ENCODE results near the gene ARMC9. TPM values are rescaled to one million over a fixed set of nuclear protein-coding genes. Genes with fewer than 3 reads are reported as not detected.

Gene ARMC9
- total RNA-seq, 1 donor from 2014 or later = 9.0 TPM

- intact Hi-C loops (cut with micrococcal nuclease) = no loop called here
- H3K9me3 Mint-ChIP-seq = no peaks in the 10 kb centered on the region
- no peaks in the 10 kb centered on the region for H3K4me1 Mint-ChIP-seq
- ATAC-seq (ENCODE audit: low read depth) (no peak), DNase-seq (no peak)
- POLR2A ChIA-PET = no interaction called here
- CTCF ChIA-PET = no interaction called here
- TF ChIP-seq CTCF (IDR thresholded peaks at IDR 0.05) = no peak
- H3K4me3 Mint-ChIP-seq = no peak overlapping the region
- no peaks in the 10 kb centered on the region for H3K27me3 Mint-ChIP-seq
- no peaks in the 10 kb centered on the region for H3K36me3 Mint-ChIP-seq (ENCODE audit: low read depth)
- H3K27ac Mint-ChIP-seq = no peak overlapping the region
These were observed 59.3 kb downstream of the ARMC9 start for GRCh38 chr2:231257763-231258162.

- no peak for ATAC-seq (ENCODE audit: low read depth)
- no peak for TF ChIP-seq CTCF (IDR thresholded peaks at IDR 0.05)
- ChIA-PET POLR2A (no interaction called here), CTCF (no interaction called here)
- no peaks in the 10 kb centered on the region for H3K9me3 Mint-ChIP-seq
- no peak for DNase-seq
- no peak overlapping the region for H3K27ac Mint-ChIP-seq
- H3K27me3 Mint-ChIP-seq = no peaks in the 10 kb centered on the region
- intact Hi-C loops (cut with micrococcal nuclease) = no loop called here
- H3K4me3 Mint-ChIP-seq = no peak overlapping the region
- no peaks in the 10 kb centered on the region for H3K36me3 Mint-ChIP-seq (ENCODE audit: low read depth)
- H3K4me1 Mint-ChIP-seq = no peaks in the 10 kb centered on the region
These were observed 60.3 kb downstream of the ARMC9 start for GRCh38 chr2:231258701-231259100.

- no peaks in the 10 kb centered on the region for H3K4me1 Mint-ChIP-seq
- H3K4me3 Mint-ChIP-seq = no peak overlapping the region
- no peaks in the 10 kb centered on the region for H3K27me3 Mint-ChIP-seq
- no peaks in the 10 kb centered on the region for H3K9me3 Mint-ChIP-seq
- ChIA-PET POLR2A (no interaction called here), CTCF (no interaction called here)
- DNase-seq (no peak), ATAC-seq (ENCODE audit: low read depth) (no peak)
- H3K27ac Mint-ChIP-seq = no peak overlapping the region
- no peak for TF ChIP-seq CTCF (IDR thresholded peaks at IDR 0.05)
- intact Hi-C loops (cut with micrococcal nuclease) = no loop called here
- H3K36me3 Mint-ChIP-seq (ENCODE audit: low read depth) = no peaks in the 10 kb centered on the region
These were observed 60.7 kb downstream of the ARMC9 start for GRCh38 chr2:231259104-231259503.

- no peak overlapping the region for H3K4me3 Mint-ChIP-seq
- ChIA-PET POLR2A (no interaction called here), CTCF (no interaction called here)
- H3K27ac Mint-ChIP-seq = no peak overlapping the region
- no peak for DNase-seq
- H3K36me3 Mint-ChIP-seq (ENCODE audit: low read depth) = no peaks in the 10 kb centered on the region
- H3K4me1 Mint-ChIP-seq = no peaks in the 10 kb centered on the region
- no peaks in the 10 kb centered on the region for H3K27me3 Mint-ChIP-seq
- no peaks in the 10 kb centered on the region for H3K9me3 Mint-ChIP-seq
- ATAC-seq (ENCODE audit: low read depth) = no peak
- intact Hi-C loops (cut with micrococcal nuclease) = no loop called here
- no peak for TF ChIP-seq CTCF (IDR thresholded peaks at IDR 0.05)
These were observed 62.2 kb downstream of the ARMC9 start for GRCh38 chr2:231260442-231261208.

GRCh38 chr2:231263118-231263831, 64.8 kb downstream of the ARMC9 start:
- H3K27me3 Mint-ChIP-seq = no peaks in the 10 kb centered on the region
- POLR2A ChIA-PET = interaction anchor here (0.5 kb wide), 1 partner anchor 298 kb away, joined by 7 read pairs; no protein-coding TSS in a partner anchor
- H3K27ac Mint-ChIP-seq = no peak overlapping the region
- intact Hi-C loops (cut with micrococcal nuclease) = no loop called here
- TF ChIP-seq CTCF (IDR thresholded peaks at IDR 0.05) = no peak
- H3K4me3 Mint-ChIP-seq = no peak overlapping the region
- DNase-seq (no peak), ATAC-seq (ENCODE audit: low read depth) (no peak)
- H3K4me1 Mint-ChIP-seq = no peaks in the 10 kb centered on the region
- no peaks in the 10 kb centered on the region for H3K9me3 Mint-ChIP-seq
- CTCF ChIA-PET = no interaction called here
- no peaks in the 10 kb centered on the region for H3K36me3 Mint-ChIP-seq (ENCODE audit: low read depth)
